CD8-positive, alpha-beta memory T cell (primary cell): Measurements from ENCODE around the gene GNRHR. TPM values are rescaled to one million over a fixed set of nuclear protein-coding genes. Genes with fewer than 3 reads are reported as not detected.

Experiments
- CTCF ChIA-PET: fragments of 350-600 bp; sonication (Branson Sonifier 250); formaldehyde crosslinking; loops from one replicate; lab custom pipeline; 2021; ENCODE audit warnings: antibody characterized with exemption; lab: Charles Lee
- POLR2A ChIA-PET: fragments of 350-600 bp; sonication (Branson Sonifier 250); formaldehyde crosslinking; loops from one replicate; lab custom pipeline; 2021; ENCODE audit warnings: antibody characterized with exemption; lab: Charles Lee
- DNase-seq, 5 donors: peaks; one replicate each; pipeline versions ENCODE4 v3.0.0 to v3.0.0-alpha.2; 2020 to 2022; ENCODE audit warnings: mixed read lengths in 1 of 5
- H3K27ac ChIP-seq: one replicate; pipeline ENCODE4 v1.7.0; 2013; ENCODE audit warnings: low read depth, mild to moderate bottlenecking, low read length, moderate library complexity
- H3K27me3 ChIP-seq: 2 replicates; pipeline ENCODE4 v1.7.0; 2013; ENCODE audit warnings: low read length, mild to moderate bottlenecking; ENCODE audit not compliant: insufficient read depth, poor library complexity, severe bottlenecking
- H3K36me3 ChIP-seq: 2 replicates; pipeline ENCODE4 v1.7.0; 2013; ENCODE audit warnings: mild to moderate bottlenecking, low read length, moderate library complexity; ENCODE audit not compliant: insufficient read depth
- H3K4me1 ChIP-seq: 2 replicates; pipeline ENCODE4 v1.7.0; 2013; ENCODE audit warnings: mild to moderate bottlenecking, low read length, moderate library complexity; ENCODE audit not compliant: insufficient read depth
- H3K4me3 ChIP-seq: 2 replicates; pipeline ENCODE4 v1.7.0; 2013; ENCODE audit warnings: mild to moderate bottlenecking, low read length
- H3K9me3 ChIP-seq: 2 replicates; pipeline ENCODE4 v1.7.0; 2013; ENCODE audit warnings: mild to moderate bottlenecking, low read length
- H3K27ac Mint-ChIP-seq, 8 donors: one replicate each; pipeline ENCODE4 v1.8.0; 2020 to 2021; ENCODE audit warnings: mixed read lengths in 8 of 8, mild to moderate bottlenecking in 6 of 8, inconsistent platforms in 3 of 8, moderate library complexity in 3 of 8
- H3K27me3 Mint-ChIP-seq, 2 donors: one replicate each; pipeline ENCODE4 v1.8.0; 2020 to 2021; ENCODE audit warnings: mixed read lengths in 2 of 2, mild to moderate bottlenecking in 1 of 2, moderate library complexity in 1 of 2
- H3K36me3 Mint-ChIP-seq, 3 donors: one replicate each; pipeline ENCODE4 v1.8.0; 2020 to 2021; ENCODE audit warnings: mixed read lengths in 3 of 3, inconsistent platforms in 1 of 3, mild to moderate bottlenecking in 1 of 3
- H3K4me1 Mint-ChIP-seq, 3 donors: one replicate each; pipeline ENCODE4 v1.8.0; 2020 to 2021; ENCODE audit warnings: mixed read lengths in 3 of 3, inconsistent platforms in 1 of 3, mild to moderate bottlenecking in 1 of 3
- H3K4me3 Mint-ChIP-seq, 7 donors: one replicate each; pipeline ENCODE4 v1.8.0; 2020 to 2021; ENCODE audit warnings: mixed read lengths in 7 of 7, mild to moderate bottlenecking in 6 of 7, moderate library complexity in 4 of 7, inconsistent platforms in 2 of 7
- H3K9me3 Mint-ChIP-seq, 5 donors: one replicate each; pipeline ENCODE4 v1.8.0; 2020 to 2022; ENCODE audit warnings: mixed read lengths in 5 of 5, mild to moderate bottlenecking in 3 of 5, moderate library complexity in 2 of 5, inconsistent platforms in 1 of 5
- polyA plus RNA-seq: library from polyadenylated mRNA; unstranded; fragments of 300-500 nt; fragmentation: Illumina TruSeq; gene quantifications from one replicate; pipeline ENCODE4 v1.2.3, GENCODE V29; 2021
- total RNA-seq, 2 experiments: library from RNA; stranded (reverse); gene quantifications; one replicate each; pipeline ENCODE4 v1.2.3, GENCODE V29; 2021

GNRHR gene
- total and polyA plus RNA-seq, 3 experiments from 2014 or later = not detected

GRCh38 chr4:67727124-67727850 is 26.9 kb downstream of the GNRHR start:
- ChIA-PET CTCF (no interaction called here), POLR2A (no interaction called here)
- H3K4me3 Mint-ChIP-seq = no peak overlapping the region

GRCh38 chr4:67725981-67726380 is 28.2 kb downstream of the GNRHR start:
- Histone ChIP-seq H3K9me3 (no peaks in the 10 kb centered on the region), H3K27me3 (no peaks in the 10 kb centered on the region), H3K4me1 (no peaks in the 10 kb centered on the region), H3K4me3 (no peak overlapping the region), H3K36me3 (no peaks in the 10 kb centered on the region), H3K27ac (no peak overlapping the region)
- ChIA-PET POLR2A (no interaction called here), CTCF (interaction anchor here (1.4 kb wide), 1 partner anchor 21 kb away, joined by 3 read pairs; no protein-coding TSS in a partner anchor)
- Mint-ChIP-seq H3K27me3 (peaks cover 0 to 1% of the 10 kb centered on the region in 2 donors), H3K27ac (no peak overlapping the region), H3K9me3 (peaks cover 0 to 5% (median 2%) of the 10 kb centered on the region in 5 donors), H3K36me3 (peaks cover 15 to 34% (median 25%) of the 10 kb centered on the region in 3 donors), H3K4me3 (no peak overlapping the region), H3K4me1 (no peaks in the 10 kb centered on the region)
- no peak for DNase-seq

More at GRCh38 chr4:67727124-67727850, 26.9 kb downstream of the GNRHR start:
- Histone ChIP-seq H3K4me1 (no peaks in the 10 kb centered on the region), H3K27ac (no peak overlapping the region), H3K9me3 (no peaks in the 10 kb centered on the region), H3K4me3 (no peak overlapping the region), H3K27me3 (no peaks in the 10 kb centered on the region), H3K36me3 (no peaks in the 10 kb centered on the region)
- no peak overlapping the region for H3K27ac Mint-ChIP-seq
- H3K36me3 Mint-ChIP-seq = peaks cover 16 to 38% (median 24%) of the 10 kb centered on the region in 3 donors
- no peaks in the 10 kb centered on the region for H3K4me1 Mint-ChIP-seq
- peaks cover 0 to 5% (median 2%) of the 10 kb centered on the region in 5 donors for H3K9me3 Mint-ChIP-seq
- H3K27me3 Mint-ChIP-seq = peaks cover 0 to 1% of the 10 kb centered on the region in 2 donors
- no peak for DNase-seq

GRCh38 chr4:67725132-67725531 is 29.1 kb downstream of the GNRHR start:
- CTCF ChIA-PET = interaction anchor here (1.0 to 1.4 kb wide), 2 partner anchors 22 kb away, joined by 3 read pairs; no protein-coding TSS in a partner anchor

GRCh38 chr4:67723949-67724348 is 30.2 kb downstream of the GNRHR start:
- Histone ChIP-seq H3K9me3 (no peaks in the 10 kb centered on the region), H3K4me3 (no peak overlapping the region), H3K27me3 (no peaks in the 10 kb centered on the region), H3K27ac (no peak overlapping the region), H3K36me3 (no peaks in the 10 kb centered on the region), H3K4me1 (no peaks in the 10 kb centered on the region)
- POLR2A ChIA-PET = no interaction called here
- Mint-ChIP-seq H3K4me1 (no peaks in the 10 kb centered on the region), H3K4me3 (no peak overlapping the region), H3K27me3 (peaks cover 0 to 1% of the 10 kb centered on the region in 2 donors), H3K9me3 (peaks cover 0 to 5% (median 2%) of the 10 kb centered on the region in 5 donors), H3K27ac (no peak overlapping the region), H3K36me3 (peaks cover 12 to 25% (median 22%) of the 10 kb centered on the region in 3 donors)
- CTCF ChIA-PET = interaction anchor here (1.2 kb wide), 1 partner anchor 30 kb away, joined by 3 read pairs; the partner anchor contains the start of gene GNRHR
- no peak for DNase-seq

More at GRCh38 chr4:67725132-67725531, 29.1 kb downstream of the GNRHR start:
- peaks cover 18 to 31% (median 31%) of the 10 kb centered on the region in 3 donors for H3K36me3 Mint-ChIP-seq
- Histone ChIP-seq H3K4me1 (no peaks in the 10 kb centered on the region), H3K36me3 (no peaks in the 10 kb centered on the region), H3K4me3 (no peak overlapping the region), H3K27me3 (no peaks in the 10 kb centered on the region), H3K27ac (no peak overlapping the region), H3K9me3 (no peaks in the 10 kb centered on the region)
- H3K9me3 Mint-ChIP-seq = peaks cover 0 to 5% (median 2%) of the 10 kb centered on the region in 5 donors
- POLR2A ChIA-PET = no interaction called here
- H3K4me1 Mint-ChIP-seq = no peaks in the 10 kb centered on the region
- no peak overlapping the region for H3K4me3 Mint-ChIP-seq
- DNase-seq = no peak
- peak overlapping the region in 1 of 8 donors; percentile 13 for H3K27ac Mint-ChIP-seq
- peaks cover 0 to 1% of the 10 kb centered on the region in 2 donors for H3K27me3 Mint-ChIP-seq

- peak overlapping the region in 1 of 8 donors; percentile 42 for H3K27ac Mint-ChIP-seq
- POLR2A ChIA-PET = no interaction called here
- H3K9me3 ChIP-seq = no peaks in the 10 kb centered on the region
Observed at GRCh38 chr4:67723341-67723740, 30.8 kb downstream of the GNRHR start.

GRCh38 chr4:67721770-67722597 is 32.2 kb downstream of the GNRHR start:
- H3K36me3 Mint-ChIP-seq = peaks cover 11 to 30% (median 11%) of the 10 kb centered on the region in 3 donors
- Histone ChIP-seq H3K27ac (peak overlapping the region; percentile 68), H3K4me3 (no peak overlapping the region), H3K27me3 (no peaks in the 10 kb centered on the region), H3K36me3 (peaks cover 7% of the 10 kb centered on the region), H3K4me1 (no peaks in the 10 kb centered on the region), H3K9me3 (no peaks in the 10 kb centered on the region)
- H3K4me1 Mint-ChIP-seq = no peaks in the 10 kb centered on the region
- H3K27me3 Mint-ChIP-seq = peaks cover 0 to 1% of the 10 kb centered on the region in 2 donors
- H3K9me3 Mint-ChIP-seq = no peaks in the 10 kb centered on the region
- ChIA-PET CTCF (interaction anchor here (0.8 to 1.3 kb wide), 2 partner anchors 21 to 25 kb away, joined by 4 read pairs; partner anchors contain the start of gene UBA6), POLR2A (no interaction called here)
- no peak for DNase-seq
- H3K27ac Mint-ChIP-seq = peak overlapping the region in 1 of 8 donors; percentile 21
- H3K4me3 Mint-ChIP-seq = no peak overlapping the region

More at GRCh38 chr4:67723341-67723740, 30.8 kb downstream of the GNRHR start:
- no peaks in the 10 kb centered on the region for H3K36me3 ChIP-seq
- no peak overlapping the region for H3K27ac ChIP-seq
- H3K4me1 ChIP-seq = no peaks in the 10 kb centered on the region
- Mint-ChIP-seq H3K9me3 (peaks cover 0 to 5% (median 2%) of the 10 kb centered on the region in 5 donors), H3K27me3 (peaks cover 0 to 1% of the 10 kb centered on the region in 2 donors), H3K36me3 (peaks cover 12 to 23% (median 17%) of the 10 kb centered on the region in 3 donors), H3K4me1 (no peaks in the 10 kb centered on the region), H3K4me3 (no peak overlapping the region)
- H3K27me3 ChIP-seq = no peaks in the 10 kb centered on the region
- no peak for DNase-seq
- CTCF ChIA-PET = interaction anchor here (1.2 kb wide), 1 partner anchor 31 kb away, joined by 3 read pairs; the partner anchor contains the start of gene GNRHR
- no peak overlapping the region for H3K4me3 ChIP-seq

- POLR2A ChIA-PET = no interaction called here
- Histone ChIP-seq H3K36me3 (peaks cover 7% of the 10 kb centered on the region), H3K27ac (peak overlapping the region; percentile 68), H3K9me3 (no peaks in the 10 kb centered on the region), H3K4me1 (no peaks in the 10 kb centered on the region), H3K27me3 (no peaks in the 10 kb centered on the region), H3K4me3 (no peak overlapping the region)
- CTCF ChIA-PET = interaction anchor here (0.8 to 1.4 kb wide), 3 partner anchors 20 to 26 kb away, joined by 3 to 4 read pairs (median 4); partner anchors contain the start of gene UBA6
- DNase-seq = no peak
- H3K27me3 Mint-ChIP-seq = peaks cover 0 to 1% of the 10 kb centered on the region in 2 donors
- H3K4me1 Mint-ChIP-seq = no peaks in the 10 kb centered on the region
- H3K27ac Mint-ChIP-seq = peak overlapping the region in 1 of 8 donors; percentile 26
- no peak overlapping the region for H3K4me3 Mint-ChIP-seq
- H3K9me3 Mint-ChIP-seq = no peaks in the 10 kb centered on the region
- peaks cover 10 to 36% (median 12%) of the 10 kb centered on the region in 3 donors for H3K36me3 Mint-ChIP-seq
Observed at GRCh38 chr4:67721315-67721769, 32.8 kb downstream of the GNRHR start.
